ENCODE data around the gene VSX2. TPM values are rescaled to one million over a fixed set of nuclear protein-coding genes. Genes with fewer than 3 reads are reported as not detected.

Gene VSX2
- total and polyA plus RNA-seq, 2 of the 13 experiments (the other 11 are each of a cell fraction or from before 2014, with no cell fraction given) = 0.05 TPM; not detected in 1

GRCh38 chr14:74302634-74303569, 63.7 kb downstream of the VSX2 start, which contains the start of gene ABCD4 (continued):
- TF ChIP-seq PHB2 (IDR thresholded peaks at IDR 0.05; ENCODE audit: partially characterized antibody) (no peak), RELA (CRISPR knock-in tag; IDR thresholded peaks at IDR 0.05) (no peak), PCBP2 (optimal IDR thresholded peaks at IDR 0.05; ENCODE audit: low read depth, low read length, poor library complexity, severe bottlenecking) (peak; percentile 37), MYC (CRISPR knock-in tag; IDR thresholded peaks at IDR 0.05; ENCODE audit: borderline replicate concordance) (peak; percentile 49; the same call in 1 of the 2 replicates), NR1H2 (CRISPR knock-in tag; IDR thresholded peaks at IDR 0.05; ENCODE audit: borderline replicate concordance, low read depth) (no peak), AGO1 (IDR thresholded peaks at IDR 0.05; ENCODE audit: low read depth, low read length, poor library complexity, severe bottlenecking) (peak; percentile 47), U2AF1 (optimal IDR thresholded peaks at IDR 0.05; ENCODE audit: low read depth, low read length) (no peak), ZHX2 (IDR thresholded peaks at IDR 0.05; ENCODE audit: low read depth) (no peak), ZHX2 (CRISPR knock-in tag; IDR thresholded peaks at IDR 0.05; ENCODE audit: borderline replicate concordance) (no peak), ZNF691 (CRISPR knock-in tag; IDR thresholded peaks at IDR 0.05; ENCODE audit: borderline replicate concordance, low read depth) (0 out of 2 replicates have a peak, but pooled peaks have one; percentile 44), POLR2AphosphoS5 (IDR thresholded peaks at IDR 0.05; ENCODE audit: low read depth, low read length) (peak; percentile 98), TSC22D2 (CRISPR knock-in tag; IDR thresholded peaks at IDR 0.05; ENCODE audit: borderline replicate concordance) (no peak), PRDM4 (CRISPR knock-in tag; IDR thresholded peaks at IDR 0.05; ENCODE audit: borderline replicate concordance) (no peak), ZNF572 (CRISPR knock-in tag; IDR thresholded peaks at IDR 0.05) (peak; percentile 43; the same call in 1 of the 2 replicates), ETS1 (CRISPR knock-in tag; IDR thresholded peaks at IDR 0.05) (no peak), ZNF367 (CRISPR knock-in tag; IDR thresholded peaks at IDR 0.05; ENCODE audit: borderline replicate concordance) (no peak)

All from HepG2 (cell line).